Measurements from ENCODE around the gene GADL1.

GRCh38 chr3:30681649-30682211, 212.7 kb downstream of the GADL1 start:
- TF ChIP-seq POLR2A (IDR thresholded peaks at IDR 0.05) (no peak), CTCF (IDR thresholded peaks at IDR 0.05) (no peak), EP300 (IDR thresholded peaks at IDR 0.05) (no peak)
